Right lobe of liver (tissue), 4 donors: ENCODE results near the gene AKAP10.

ENCODE experiments used
- CTCF ChIP-seq, 4 donors: fragments of 200-600 bp in 3 of 4; fragments of 450-650 bp in 1 of 4; IDR thresholded peaks; one replicate each; pipeline versions ENCODE4 v1.5.1 to v1.8.0; 2016 to 2022; ENCODE audit warnings: antibody characterized with exemption in 4 of 4, mild to moderate bottlenecking in 2 of 4
- POLR2A ChIP-seq: fragments of 450-650 bp; IDR thresholded peaks from one replicate; pipeline ENCODE4 v1.6.1; 2017; ENCODE audit warnings: antibody characterized with exemption, mild to moderate bottlenecking
- donor health status: DM: no; HTN: no; CAD: no.
- donor health status: DM: no; HTN: no; CAD: no.
- donor health status: DM: no; HTN: yes; CAD: no.

DNA sequence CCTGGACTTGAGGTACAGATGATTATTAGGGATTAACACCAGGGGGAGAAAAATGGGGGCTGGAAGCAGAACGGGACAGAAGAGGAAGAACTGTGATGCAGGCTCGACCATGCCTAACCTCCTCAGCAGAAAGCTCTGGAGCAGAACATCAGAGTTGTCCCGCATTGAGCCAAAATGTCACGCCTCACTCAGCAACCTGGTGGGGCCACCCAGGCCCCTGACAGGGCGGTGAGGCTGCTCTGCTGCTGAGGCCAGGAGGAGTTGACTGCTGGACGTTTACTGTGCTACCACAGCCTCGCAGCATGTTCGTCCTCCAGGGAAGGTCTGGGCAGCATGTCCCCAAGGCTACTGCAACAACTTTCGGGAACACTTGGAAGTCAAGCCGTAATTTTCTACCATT lies 103.4 kb downstream of the AKAP10 start:
- TF ChIP-seq CTCF (IDR thresholded peaks at IDR 0.05) (no peak), POLR2A (no peak)
